ENCODE results near the gene MSANTD7. TPM values are rescaled to one million over a fixed set of nuclear protein-coding genes. Genes with fewer than 3 reads are reported as not detected.
"Not testable (repeated sequence)": the region's sequence is repeated elsewhere in the genome, so short reads cannot be mapped to it uniquely, and the experiment has no call there.

The MSANTD7 gene, protein sequence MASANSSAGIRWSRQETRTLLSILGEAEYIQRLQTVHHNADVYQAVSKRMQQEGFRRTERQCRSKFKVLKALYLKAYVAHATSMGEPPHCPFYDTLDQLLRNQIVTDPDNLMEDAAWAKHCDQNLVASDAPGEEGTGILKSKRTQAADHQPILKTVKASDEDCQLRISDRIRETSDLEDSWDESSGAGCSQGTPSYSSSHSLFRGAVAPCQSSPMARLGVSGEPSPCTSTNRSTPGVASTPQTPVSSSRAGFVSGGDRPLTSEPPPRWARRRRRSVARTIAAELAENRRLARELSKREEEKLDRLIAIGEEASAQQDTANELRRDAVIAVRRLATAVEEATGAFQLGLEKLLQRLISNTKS
- total RNA-seq (2014; rRNA removed; shearing (Covaris generic)): 20.9 and 21.6 TPM in 2 replicates
- polyA plus RNA-seq (2015; cell fraction: cytosol; rRNA removed): 7.9 and 11.8 TPM in 2 replicates
- polyA plus RNA-seq (2015; cell fraction: nucleus; rRNA removed): 10.7 and 10.8 TPM in 2 replicates

DNA sequence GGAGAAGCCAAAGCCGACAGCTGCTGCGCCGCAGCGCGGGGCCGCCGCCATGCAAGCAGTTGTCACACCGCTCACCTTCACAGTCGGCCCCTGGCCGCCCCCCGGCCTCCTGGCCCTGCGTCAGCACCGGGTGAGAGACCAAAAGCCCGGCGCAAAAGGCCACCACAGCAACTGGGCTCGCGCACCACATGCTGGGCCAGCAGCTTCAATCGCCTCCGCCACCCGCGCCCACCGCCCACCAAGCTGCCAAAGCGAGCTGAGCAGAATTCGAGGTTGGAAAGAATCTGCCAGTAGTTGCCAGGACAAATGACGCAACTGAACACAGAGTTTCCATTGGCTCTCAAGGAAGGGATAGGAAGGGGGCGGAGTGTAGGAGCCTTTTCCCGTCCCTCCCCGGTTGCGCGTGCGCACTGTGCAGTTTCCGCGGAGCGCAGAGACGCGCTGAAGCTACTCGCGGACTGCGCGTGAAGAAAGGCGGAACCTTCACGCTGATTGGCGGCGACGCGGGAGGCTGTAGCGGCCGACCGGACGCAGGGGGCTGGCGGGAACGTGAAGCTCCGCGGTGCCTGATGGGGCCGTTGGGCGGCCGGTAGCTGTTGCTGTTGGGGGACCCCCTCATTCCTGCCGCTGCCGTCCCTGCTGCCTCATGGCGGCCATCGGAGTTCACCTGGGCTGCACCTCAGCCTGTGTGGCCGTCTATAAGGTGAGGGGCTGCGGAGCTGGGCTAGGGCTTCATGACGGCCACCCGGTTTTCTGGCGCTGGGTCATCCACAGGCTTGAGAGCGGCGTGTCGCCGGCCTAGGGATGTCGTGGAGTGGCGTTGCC, at the start of gene MSANTD7, which contains the start of the genes CDNF and HSPA14:
MSANTD7 (plus strand) TSS at position 550 of the 825 bp plus-strand sequence. CDS start 3,979 bp downstream, outside the sequence.
CDNF (minus strand) TSS at position 281 of the 825 bp plus-strand sequence; CDS start at position 190, 91 bp downstream.
HSPA14 (plus strand) TSS at position 550 of the 825 bp plus-strand sequence; CDS start at position 647, 97 bp downstream.
- DNase-seq (ENCODE audit: low read depth, low spot score): peak; percentile 97
- in situ Hi-C loops (cut with HindIII; ENCODE audit: low pct_unique_long_range_greater_than_20kb, low sequenced_read_pairs): no loop called here

DNA sequence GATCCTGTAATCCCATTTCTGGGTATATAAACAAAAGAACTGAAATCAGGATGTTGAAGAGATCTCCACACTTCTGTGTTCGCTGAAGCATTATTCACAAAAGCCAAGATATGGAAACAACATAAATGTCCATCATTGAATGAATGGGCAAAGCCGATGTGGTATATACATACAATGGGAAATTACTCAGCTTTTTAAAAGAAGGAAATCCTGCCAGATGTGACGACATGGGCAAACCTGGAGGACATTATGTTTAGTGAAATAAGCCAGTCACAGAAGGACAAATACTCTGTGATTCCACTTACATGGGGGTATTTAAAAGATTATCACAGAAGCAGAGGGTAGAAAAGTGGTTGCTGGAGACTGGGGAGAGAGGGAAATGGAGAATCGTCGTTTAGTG, 39.5 kb upstream of the MSANTD7 start:
- no peak for DNase-seq (ENCODE audit: low read depth, low spot score)
- in situ Hi-C loops (cut with HindIII; ENCODE audit: low pct_unique_long_range_greater_than_20kb, low sequenced_read_pairs): no loop called here

DNA sequence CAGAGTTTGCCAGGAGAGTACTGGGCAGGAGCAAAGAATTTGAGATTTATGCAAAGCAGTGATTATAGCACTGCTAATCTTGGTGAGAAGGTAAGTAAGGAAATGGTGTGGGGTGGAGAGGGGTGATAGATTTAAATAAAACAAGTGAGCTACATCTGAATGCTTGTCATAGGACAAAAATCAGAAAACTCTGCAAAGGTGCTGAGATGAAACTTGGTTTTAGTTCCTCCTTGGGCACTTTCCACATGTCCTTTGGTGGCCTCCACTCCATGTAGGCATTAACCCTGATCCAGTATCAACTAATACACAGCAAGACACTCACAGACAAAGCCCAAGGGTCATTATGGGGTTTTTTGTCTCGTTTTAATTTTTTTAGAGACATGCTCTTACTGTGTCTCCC, 37.7 kb upstream of the MSANTD7 start:
- in situ Hi-C loops (cut with HindIII; ENCODE audit: low pct_unique_long_range_greater_than_20kb, low sequenced_read_pairs): no loop called here

DNA sequence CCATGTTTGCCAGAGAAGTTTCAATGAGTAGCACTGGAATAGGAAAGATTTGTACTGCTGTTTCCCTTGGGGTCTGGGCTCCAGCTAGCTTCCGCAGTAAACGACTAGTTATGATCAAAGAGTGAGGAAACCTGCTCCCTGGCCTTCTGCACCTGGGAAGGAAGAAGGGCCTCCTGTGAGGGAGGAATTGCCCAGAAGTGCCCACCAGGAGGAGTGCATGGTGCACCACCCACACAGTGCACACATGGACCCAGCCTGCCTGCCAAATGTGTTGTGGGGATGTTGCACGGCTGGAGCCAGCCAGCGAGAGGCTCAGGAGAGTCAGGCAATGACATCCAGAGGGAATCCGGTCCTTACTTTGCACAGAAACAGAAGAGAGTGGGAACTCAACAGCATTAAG, 36.4 kb upstream of the MSANTD7 start:
- in situ Hi-C loops (cut with HindIII; ENCODE audit: low pct_unique_long_range_greater_than_20kb, low sequenced_read_pairs): no loop called here
- DNase-seq (ENCODE audit: low read depth, low spot score): peak; percentile 9

More for the DNA sequence above, 37.7 kb upstream of the MSANTD7 start:
- DNase-seq (ENCODE audit: low read depth, low spot score): no peak

DNA sequence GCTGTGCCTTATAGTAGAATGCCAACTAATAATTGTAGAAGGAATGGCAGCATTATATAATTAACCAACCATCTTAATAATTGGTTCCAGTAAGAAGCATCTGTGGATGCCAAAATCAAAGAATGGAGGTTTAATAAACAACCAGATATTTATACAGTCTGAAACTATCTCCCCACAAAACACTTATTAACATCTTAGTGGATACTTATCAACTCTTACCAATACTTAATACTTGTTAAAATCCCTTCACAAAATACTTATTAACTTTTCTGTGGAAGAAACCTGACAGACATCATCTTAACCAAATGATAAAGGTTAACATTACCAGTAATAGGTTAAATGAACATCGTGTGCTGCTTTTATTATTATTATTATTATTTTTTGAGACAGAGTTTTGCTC, 34.3 kb upstream of the MSANTD7 start:
- no peak for DNase-seq (ENCODE audit: low read depth, low spot score)
- in situ Hi-C loops (cut with HindIII; ENCODE audit: low pct_unique_long_range_greater_than_20kb, low sequenced_read_pairs): no loop called here

- DNase-seq (ENCODE audit: low read depth, low spot score): no peak
- in situ Hi-C loops (cut with HindIII; ENCODE audit: low pct_unique_long_range_greater_than_20kb, low sequenced_read_pairs): no loop called here
Observed at GRCh38 chr10:14806318-14806717, 31.8 kb upstream of the MSANTD7 start.

- in situ Hi-C loops (cut with HindIII; ENCODE audit: low pct_unique_long_range_greater_than_20kb, low sequenced_read_pairs): no loop called here
- DNase-seq (ENCODE audit: low read depth, low spot score): no peak
Observed at GRCh38 chr10:14810969-14811953, 26.8 kb upstream of the MSANTD7 start.

DNA sequence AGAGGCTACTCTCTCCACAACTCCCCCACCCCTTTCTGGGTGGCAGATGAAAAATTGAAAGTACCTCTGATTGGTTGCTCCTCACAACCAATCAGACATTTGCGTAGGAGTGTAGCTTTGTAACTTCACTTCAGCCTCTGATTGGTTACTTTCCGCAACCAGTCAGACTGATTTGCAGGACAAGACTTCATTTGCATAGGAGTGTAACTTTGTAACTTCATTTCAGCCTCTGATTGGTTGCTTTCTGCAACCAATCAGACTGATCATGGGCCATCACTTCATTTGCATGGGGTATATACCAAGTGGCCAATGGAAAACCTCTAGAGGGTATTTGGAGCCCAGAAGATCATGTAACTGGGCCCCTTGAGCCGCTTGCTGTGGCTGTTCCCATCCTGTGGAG, 25.8 kb upstream of the MSANTD7 start:
- DNase-seq (ENCODE audit: low read depth, low spot score): peak; percentile 4
- in situ Hi-C loops (cut with HindIII; ENCODE audit: low pct_unique_long_range_greater_than_20kb, low sequenced_read_pairs): no loop called here

DNA sequence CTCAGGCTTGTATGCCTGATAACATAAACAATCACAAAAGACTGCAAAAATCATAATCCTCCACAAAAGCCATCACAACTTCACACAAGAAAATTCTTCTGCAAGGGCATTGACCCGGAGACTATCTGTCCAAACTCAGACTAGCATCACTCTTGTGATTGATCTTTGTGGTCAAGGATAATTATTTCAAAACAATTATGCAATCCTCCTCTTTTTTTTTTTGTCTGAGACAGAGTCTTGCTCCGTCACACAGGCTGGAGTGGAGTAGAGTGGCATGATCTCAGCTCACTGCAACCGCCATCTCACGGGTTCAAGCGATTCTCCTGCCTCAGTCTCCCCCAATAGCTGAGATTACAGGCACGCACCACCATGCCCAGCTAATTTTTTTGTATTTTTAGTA, 22.4 kb upstream of the MSANTD7 start:
- in situ Hi-C loops (cut with HindIII; ENCODE audit: low pct_unique_long_range_greater_than_20kb, low sequenced_read_pairs): no loop called here
- no peak for DNase-seq (ENCODE audit: low read depth, low spot score)

- in situ Hi-C loops (cut with HindIII; ENCODE audit: low pct_unique_long_range_greater_than_20kb, low sequenced_read_pairs); DNase-seq (ENCODE audit: low read depth, low spot score): not testable (repeated sequence)
Observed at GRCh38 chr10:14816717-14817116, 21.4 kb upstream of the MSANTD7 start.

- DNase-seq (ENCODE audit: low read depth, low spot score): no peak
- in situ Hi-C loops (cut with HindIII; ENCODE audit: low pct_unique_long_range_greater_than_20kb, low sequenced_read_pairs): no loop called here
Observed at GRCh38 chr10:14820010-14820774, 17.9 kb upstream of the MSANTD7 start.

- DNase-seq (ENCODE audit: low read depth, low spot score): no peak
- in situ Hi-C loops (cut with HindIII; ENCODE audit: low pct_unique_long_range_greater_than_20kb, low sequenced_read_pairs): no loop called here
Observed at GRCh38 chr10:14820775-14821154, 17.3 kb upstream of the MSANTD7 start.

DNA sequence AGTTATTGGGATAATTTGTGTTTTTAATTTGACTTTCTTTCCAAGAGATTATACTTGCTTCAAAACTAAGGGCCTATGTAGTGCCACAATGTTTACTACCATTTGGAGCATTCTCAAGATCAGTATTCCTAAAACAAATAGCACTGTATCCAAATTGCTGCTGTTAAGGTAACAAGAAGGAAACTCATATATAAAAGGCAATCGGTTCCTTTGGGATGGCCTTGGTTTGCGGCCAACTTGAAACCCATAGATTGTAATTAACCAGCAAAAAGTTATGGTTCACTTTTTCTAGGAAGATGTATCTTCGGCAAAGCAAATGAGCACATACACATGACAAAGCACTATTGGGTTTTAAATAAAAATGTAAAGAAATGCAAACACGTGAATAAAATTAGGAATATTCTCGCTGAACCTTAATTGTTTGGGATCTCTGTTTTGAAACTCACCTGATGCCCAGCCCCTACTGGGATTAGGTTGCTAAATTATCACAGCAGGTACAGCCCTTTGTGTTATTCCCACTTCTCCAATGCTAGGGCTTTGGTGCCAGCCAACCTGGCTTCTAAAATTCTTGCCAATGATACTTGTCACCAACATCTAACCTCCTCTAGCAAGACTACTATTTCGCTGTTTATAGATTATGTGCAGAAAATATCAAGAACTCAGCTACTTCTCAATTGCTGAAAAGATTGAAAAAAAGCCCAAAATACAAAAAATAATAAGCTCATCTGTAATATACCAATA, 16.3 kb upstream of the MSANTD7 start:
- no peak for DNase-seq (ENCODE audit: low read depth, low spot score)
- in situ Hi-C loops (cut with HindIII; ENCODE audit: low pct_unique_long_range_greater_than_20kb, low sequenced_read_pairs): no loop called here

DNA sequence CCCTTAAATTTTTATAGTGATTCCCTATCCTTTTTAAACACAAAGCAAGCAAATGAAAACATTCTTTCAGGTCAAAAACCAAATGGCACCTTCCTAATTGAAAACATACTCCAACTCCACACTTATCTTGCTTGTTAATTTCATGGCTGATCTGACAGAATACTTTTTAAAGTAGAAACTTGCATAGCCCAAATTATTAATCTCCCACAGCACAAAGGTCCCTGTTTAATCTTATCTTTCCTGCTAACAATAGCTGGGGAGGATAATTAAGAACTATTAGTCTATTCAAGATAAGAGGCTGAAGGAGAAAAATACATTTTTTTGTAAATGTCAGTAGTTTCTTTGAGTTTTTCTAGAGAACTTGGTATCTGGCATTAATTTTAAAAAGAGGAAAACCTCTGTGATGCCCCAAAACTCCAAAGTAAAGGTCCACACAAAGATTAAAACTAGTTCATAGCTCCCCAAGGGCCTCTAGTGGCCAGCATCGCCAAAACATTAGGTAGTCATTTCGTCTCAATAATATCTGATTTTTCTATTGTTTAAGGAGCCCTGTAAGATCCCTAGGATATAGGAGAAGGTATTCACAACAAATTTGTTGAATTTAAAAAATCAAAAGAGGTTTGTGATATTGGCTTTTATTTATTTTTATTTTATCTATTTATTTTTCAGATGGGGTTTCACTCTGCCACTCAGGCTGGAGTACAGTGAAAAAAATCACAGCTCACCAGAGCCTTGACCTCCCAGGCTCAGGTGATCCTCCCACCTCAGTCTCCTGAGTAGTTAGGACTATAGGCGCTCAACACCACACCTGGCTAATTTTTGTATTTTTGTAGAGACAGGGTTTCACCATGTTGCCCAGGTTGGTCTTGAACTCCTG, 15.0 kb upstream of the MSANTD7 start:
- in situ Hi-C loops (cut with HindIII; ENCODE audit: low pct_unique_long_range_greater_than_20kb, low sequenced_read_pairs): no loop called here
- DNase-seq (ENCODE audit: low read depth, low spot score): peak; percentile 64

DNA sequence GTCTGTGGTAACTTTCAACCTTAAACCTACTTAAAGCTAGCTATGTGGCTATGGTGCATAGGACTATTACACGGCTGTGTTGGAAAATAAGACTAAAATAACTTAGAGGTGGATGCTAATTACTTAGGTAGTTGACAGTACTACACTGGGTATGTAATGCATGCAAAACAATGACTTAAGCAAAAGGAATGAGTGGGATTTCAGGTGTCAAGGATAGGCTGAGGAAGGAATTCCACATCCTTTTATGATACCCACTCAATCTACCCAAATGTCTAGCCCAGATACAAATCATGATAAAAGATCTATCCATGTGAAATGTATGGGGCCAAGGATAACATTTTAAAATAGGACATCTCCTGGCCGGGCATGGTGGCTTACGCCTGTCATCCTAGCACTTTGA, 14.1 kb upstream of the MSANTD7 start:
- in situ Hi-C loops (cut with HindIII; ENCODE audit: low pct_unique_long_range_greater_than_20kb, low sequenced_read_pairs): no loop called here
- no peak for DNase-seq (ENCODE audit: low read depth, low spot score)
